GM21825 (cell line): Measurements from ENCODE around the gene TANGO2.

Experiments
- ATAC-seq: cut with Tn5 transposase; IDR thresholded peaks from one replicate; pipeline ENCODE4 v1.9.1; 2021; ENCODE audit warnings: mild to moderate bottlenecking, moderate library complexity; ENCODE audit not compliant: unreplicated experiment

Gene TANGO2

DNA sequence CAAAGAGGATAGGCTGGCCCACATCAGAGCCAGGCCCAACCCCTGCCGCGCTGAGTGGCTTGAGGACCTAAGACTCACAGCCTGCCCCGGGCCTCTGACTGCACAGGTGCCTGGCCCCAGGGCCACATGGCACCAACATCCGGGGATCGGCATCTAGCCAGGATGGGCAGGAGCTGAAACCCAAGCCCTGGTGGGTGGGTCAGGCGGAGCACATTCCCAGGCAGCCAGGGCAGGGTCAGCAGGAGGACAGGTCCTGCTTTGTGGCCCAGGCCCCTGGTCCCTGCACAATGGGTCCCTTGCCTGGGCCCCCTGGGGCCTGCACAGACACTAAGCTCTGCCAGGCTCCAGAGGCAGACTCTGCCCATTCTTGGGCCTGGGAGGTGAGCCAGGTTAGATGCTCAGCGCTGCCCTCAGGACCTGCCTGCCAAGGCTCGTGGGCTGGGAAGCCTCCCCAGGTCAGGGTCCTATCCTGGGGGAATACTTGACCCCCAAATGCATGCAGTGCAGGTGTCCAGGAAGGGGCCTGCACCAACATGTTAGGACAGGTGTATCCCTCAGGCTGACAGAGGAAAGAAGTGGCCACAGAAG lies 37.8 kb upstream of the TANGO2 start:
- ATAC-seq: no peak

DNA sequence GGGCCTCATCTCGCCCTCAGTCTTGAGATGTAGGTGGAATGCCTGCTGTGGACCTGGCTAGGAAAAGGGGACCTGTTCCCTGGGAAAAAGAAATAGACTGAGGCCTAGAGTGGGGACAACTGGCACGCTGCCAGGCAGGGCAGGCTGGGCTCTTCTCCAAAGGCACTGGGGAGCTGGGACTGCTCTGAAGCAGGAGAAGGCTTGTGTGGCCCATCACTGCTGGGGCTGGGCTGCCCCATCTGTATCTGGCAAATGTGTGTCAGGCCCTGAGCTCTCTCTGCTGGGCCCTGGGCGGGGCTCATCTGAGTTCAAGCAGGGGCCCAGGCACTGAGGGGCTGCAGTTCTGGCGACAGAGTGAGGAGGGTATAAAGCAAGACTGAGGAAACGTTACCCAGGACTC lies 37.2 kb upstream of the TANGO2 start:
- ATAC-seq: no peak

DNA sequence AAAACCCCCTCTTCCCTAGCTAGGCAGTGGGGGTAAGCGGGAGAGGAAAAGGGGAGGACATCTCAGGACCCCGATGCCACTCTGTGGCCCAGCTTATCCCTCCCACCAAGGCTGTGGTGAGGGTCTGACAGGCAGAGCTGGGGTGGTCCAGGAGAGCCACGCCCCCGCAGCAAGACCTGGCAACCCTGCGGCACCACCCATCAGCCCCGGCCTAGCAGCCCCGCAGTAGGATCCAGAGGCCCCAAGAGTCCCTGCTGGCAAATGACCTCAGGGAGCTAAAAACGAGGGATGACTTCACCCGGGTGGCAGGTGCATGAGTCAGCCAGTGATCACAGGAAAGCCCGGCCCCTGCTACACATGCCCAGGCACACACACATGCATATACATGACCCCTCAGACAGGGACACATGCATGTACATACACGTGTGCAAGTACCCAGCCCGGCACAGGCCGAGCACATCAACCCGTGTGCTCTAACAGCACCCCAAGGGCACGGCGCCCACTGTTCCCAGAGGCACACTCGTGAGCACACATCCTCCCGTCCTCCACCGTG lies 36.6 kb upstream of the TANGO2 start:
- no peak for ATAC-seq

DNA sequence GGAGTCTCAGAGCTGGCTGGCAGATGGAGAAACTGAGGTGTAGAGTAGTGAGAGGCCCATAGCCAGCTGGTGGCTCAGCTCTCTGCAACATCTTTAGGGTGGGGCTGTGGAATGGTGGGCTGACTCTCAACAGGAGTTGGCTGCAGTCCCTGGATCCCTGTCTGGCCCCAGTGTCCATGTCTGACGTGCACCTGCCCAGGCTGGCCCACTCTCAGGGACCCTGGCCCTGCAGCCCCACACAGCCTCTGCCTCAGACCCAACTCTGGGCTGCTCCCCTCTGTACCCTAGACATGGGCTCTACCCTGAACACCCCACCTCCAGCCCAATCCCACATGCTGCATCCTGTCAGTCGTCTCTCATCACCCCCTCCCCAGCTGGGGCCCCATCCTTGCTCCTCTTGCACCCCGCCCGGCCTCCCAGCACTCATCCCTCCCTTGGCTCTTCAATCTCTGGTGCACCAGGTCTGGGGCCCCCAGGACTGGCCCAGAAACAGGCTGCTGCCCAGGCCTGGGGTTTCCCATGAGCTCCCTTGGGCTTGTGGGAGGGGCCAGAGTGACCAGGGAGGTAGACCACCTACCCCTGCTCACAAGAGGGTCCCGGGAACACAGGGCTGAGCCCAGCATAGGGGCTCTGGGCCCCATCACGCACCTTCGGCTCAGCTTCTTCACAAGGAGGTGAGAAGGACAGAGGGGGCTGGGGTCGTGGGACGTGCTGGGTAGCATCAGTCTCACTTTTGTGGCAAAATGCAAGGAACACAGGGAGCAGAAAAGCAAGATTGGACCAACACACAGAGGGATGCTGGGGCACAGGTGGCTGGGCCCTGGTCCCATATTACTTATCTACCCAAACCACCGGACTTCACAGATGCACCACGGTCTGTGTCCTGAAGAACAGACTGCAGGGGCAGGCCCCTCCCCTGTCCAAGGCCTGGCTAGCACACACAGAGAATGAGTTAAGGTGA lies 35.8 kb upstream of the TANGO2 start:
- no peak for ATAC-seq

DNA sequence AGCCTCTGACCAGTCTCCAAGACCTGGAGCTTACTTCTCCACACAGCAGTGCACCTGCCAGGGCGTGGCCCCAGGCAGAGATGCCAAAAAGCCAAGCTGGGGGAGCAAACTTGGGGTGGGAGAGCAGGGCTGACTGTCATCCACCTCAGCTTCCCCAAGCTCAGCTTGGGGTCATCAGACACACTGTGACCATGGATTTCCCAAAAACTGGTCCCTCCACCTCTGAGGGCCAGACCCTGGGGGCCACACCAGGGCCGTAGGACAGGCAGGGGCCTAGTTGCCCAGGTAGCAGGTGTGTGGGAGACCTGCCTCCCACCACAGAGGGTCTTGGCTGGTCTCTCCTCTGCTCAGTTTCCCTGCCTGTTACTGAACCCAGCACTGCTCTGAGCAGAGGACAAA lies 34.9 kb upstream of the TANGO2 start:
- ATAC-seq: no peak

DNA sequence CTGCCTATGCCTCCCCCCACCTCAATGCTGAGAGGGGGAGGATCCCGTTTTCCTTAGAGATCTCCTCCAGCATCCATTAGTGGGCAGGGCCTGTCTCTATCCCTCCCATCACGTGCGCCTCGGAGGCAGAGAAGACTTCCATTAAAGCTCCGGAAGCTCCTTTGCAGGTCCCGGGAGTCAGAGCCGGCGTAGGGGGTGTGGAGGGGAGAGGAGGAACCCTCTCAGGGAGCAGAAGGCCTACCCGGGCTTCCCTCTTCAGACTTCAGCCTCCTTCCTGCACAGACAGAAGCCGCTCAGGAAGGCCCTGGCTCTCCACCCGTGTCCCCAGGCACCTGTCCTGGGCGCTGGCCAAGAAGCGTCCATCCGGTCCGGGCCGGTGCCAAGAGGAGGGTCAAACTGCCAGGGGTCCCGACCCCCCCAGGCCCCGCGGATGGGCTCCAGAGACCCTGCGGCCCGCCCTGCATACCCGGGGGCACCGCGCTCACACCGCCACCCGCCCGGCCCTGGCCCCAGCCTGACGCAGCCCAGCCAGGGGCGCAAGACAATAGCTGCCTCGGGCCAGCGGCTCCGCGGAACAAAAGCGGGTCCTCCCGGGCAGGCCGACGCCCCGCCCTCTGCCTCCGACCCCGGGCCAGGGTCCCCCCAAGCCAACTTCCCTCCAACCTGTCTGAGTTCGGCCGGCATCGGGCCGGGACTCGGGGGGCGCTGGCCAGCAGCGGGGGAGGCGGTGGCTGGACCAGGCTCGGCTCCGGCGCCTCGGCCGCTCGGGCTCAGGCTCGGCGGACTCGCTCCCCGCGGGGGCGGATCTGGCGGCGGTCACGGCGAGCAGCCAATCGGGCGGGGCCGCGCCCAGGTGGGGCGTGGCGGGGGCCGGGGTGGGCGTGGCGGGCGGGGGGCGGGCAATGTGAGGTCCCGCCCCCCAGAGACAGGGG lies 34.2 kb upstream of the TANGO2 start:
- no peak for ATAC-seq

DNA sequence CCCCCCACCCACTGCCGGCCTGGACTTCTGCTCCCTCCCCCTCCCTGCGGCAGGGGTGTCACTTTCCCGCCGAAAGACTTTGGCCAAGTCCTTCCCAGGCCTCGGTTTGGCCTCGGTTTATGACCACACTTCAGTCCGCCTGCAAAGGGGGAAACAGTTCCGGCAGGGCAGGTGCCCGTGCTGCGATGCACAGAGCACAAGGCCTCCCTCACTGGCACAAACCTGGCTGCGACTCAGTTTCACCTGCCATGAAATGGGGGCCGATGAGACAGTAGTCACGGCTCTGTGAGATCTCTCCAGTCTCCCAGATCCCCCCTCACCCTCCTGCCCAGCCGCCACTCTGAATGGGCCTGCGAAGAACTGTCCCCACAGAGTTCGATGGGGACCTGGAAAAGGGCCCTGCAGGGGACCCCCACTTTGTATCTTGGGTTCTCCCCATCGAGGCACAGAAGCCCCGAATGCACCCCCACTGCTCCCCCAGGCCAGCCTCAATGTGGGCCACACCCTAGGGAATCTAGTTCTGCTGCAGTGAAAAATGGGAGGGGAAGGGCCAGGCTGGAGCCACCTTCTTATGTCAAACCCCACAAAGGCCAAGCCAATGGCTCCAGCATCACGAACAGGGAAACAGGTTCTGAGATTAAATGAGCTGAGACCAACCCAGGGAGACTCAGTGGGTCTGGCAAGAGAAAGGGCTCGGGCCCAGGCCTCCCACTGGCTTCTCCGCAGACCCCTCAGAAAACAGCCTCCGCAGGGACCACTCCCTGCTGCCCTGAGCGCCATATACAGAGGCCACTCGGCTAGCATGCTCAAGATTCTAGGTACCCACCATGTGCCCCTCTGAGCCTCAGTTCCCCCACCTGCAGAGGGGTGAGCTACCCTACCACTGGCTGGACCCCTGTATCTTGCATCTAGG lies 33.3 kb upstream of the TANGO2 start:
- ATAC-seq: no peak

DNA sequence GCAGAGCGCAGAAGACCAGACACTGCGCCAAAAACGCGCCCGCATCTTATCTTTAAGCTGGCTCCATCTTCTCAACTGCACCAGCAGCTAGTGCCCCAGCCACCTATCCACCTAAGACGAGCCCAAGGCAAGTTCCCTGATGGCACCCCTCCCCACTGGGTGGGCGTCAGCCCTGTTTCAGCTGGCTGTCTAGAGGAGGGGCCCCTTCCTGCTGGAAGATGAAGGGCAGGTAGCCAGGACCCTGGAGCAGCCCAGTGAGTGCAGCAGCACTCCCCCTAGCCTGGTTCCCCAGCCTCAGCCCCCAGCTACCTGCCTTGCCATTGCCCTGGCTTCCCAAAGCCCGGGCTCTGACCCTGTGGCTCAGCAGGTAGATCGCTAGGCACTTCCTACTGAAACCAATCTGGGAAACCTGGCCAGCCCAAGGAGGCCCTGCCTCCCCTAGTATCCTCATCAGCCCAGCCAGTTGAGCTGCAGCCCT lies 32.5 kb upstream of the TANGO2 start:
- no peak for ATAC-seq

DNA sequence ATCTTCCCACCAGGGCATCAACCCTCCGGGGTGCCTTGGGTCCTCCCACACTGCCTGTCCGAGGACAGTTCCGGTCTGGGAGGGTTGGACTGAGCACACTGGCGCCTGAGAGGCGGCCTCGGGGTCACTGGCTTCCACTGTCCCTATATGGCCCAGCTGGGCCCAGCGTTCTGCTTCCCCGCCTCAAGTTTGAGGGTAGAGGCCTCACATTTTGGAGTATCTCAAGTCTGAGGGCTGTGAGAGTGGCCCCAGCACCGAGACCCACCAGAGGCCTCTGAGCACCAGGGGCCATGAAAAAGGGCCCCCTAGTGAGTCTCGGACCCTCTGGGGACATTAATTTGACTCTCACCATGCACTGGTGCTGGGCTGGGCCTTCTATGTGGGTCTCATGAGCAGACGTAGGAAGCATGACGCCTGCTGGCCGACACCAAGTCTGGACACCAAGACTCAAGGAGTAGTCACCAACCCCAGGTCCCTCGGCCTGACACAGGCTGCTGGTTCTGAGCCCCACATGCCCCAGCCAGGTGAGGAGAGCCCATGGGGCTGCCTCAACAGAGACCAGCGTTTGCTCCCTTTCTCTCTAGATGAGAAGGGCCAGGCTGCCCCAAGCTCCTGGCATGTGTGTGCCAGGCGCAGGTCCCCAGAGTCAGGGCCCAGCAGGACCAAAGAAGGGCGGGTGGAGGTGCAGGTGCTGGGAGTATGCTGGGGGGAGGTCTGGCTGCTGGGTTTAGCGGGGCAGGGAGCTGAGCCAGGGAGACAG lies 31.8 kb upstream of the TANGO2 start:
- no peak for ATAC-seq

DNA sequence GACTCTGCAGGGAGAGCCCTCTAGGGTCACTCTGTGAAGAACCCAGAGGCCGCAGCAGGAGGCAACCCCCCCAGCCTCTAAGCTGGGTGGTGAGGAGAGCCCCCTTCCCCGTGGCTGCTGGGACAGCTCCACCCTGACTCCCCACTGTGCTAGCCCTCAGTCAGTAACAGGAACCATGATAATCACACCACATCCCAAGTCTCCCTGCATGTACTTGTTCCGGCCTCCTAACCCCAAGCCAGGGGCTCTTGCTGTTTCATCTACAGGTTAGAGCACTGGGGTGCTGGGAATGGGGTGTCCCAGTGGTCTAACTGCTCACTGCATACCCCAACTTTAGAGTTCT lies 31.2 kb upstream of the TANGO2 start:
- ATAC-seq: no peak

DNA sequence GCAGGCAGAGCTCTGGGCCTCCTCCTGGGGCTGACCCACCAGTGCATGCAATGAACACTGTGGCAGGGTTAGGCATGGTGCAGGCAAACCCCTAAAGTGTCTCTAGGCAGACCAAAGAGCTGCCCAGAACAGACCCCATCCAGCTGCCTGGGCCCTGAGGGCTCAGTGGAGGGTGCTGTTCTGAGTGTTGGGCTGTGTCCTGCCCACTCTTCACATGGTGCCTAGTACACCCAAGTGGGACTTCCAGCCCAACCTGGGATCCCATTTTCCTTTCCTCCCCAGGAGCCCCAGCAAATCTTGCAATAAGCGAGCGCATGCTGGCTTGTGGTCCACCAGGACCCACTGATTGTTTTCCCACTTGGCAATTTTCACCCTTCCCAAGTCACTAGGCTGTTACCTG lies 30.7 kb upstream of the TANGO2 start:
- no peak for ATAC-seq

DNA sequence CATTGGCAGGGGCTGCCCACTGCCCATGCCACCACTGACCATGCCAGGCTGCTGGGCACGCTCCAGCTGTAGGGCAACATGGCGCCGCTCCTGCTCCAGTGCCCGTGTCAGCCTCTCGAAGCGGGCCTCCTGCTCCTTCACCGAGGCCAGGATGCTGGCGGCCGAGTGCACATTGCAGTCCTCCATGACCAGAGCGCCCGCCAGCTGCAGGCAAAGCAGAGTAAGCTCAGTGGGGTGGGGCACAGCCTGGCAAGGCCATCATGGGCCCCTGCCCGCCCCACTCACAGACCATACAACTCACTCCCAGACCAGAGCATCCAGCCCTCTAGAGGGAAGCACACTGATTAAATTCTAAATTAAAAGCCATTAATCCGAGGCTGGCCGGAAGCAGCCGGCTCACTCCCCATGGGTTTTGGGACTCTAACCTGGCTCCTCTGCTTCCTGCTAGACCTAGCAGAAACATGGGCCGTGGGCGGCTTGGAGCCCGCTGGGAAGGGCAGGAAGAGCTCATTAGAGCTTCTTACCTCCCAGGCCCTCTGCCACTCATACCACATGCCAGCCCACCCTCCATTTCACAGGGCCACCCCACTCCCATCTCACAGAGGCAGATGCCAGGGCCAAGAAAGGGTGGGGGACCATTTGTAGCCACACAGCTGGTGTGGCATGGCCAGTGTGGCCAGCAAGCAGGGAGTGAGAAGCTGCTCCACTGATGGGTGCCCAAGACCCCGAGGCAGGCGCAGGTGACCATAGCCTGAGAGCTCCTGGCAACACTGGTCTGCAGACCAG lies 30.1 kb upstream of the TANGO2 start:
- ATAC-seq: no peak

DNA sequence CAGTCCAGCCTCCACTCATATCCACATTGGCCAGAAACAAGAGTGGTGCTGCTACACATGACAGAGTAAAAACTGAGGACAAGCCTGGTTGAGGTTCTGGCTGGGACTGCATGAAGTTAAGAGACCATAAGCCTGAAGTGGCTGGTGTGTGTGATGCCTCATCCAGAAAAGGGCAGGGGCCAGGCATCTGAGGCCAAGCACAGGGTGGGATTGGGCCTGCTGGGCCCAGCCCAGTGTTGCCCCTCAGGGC lies 29.6 kb upstream of the TANGO2 start:
- no peak for ATAC-seq

DNA sequence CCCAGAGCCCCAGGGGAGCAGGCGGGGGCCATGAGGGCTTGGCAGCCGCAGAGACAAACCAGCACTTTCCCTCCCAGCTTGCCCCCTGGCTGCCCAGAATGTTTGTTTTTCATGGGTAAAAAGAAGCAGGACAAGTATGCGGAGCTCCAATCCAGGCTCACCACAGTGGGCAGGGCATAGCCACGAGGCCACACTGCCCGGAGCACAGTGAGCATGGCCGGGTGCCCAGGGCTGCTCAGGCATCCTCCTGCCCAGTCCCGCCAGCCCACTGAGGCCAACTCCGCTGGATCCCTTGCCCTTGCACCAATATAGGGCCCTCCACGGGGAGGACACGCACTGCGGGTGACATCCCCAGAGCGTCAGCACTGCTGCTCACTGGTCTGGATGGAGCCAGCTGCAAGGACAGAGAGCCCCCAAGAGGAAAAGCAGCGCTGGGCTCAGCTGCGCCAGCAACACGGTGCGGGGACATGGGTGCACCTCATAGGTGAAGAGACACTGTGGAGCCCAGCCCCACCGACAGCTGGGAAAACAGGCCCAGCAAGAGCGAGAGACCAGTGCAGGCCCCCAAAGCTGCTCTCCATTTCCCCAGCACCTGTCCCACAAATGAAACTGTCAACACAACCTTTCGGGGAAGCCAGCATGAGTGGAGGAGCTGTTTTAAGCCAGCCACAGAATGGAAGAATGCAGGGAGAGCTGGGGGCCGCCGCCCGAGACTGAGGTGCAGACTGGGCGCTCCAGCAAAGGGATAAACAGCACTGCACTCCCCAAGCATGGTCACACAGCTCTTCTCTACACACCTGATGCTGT lies 29.1 kb upstream of the TANGO2 start:
- ATAC-seq: no peak

DNA sequence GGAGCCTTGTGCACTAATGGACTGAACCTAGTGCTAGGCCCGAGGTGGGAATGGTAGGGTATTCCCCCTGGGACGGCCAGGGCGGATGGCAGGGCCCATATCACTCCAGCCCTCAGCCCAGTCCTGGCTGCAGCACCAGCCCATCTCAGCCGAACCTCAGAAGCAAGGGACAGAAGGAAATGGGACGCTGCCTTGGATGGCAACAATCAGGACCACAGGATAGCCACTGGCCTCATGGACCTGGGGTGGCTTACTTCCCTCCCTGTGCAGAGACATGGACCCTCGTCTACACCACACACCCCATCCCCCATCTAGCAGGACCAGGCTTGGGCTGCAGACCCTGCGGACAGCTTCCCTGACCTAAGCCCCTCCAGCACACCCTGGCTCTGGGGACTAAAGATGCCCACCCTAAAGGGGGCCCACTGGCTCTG lies 28.4 kb upstream of the TANGO2 start:
- no peak for ATAC-seq

DNA sequence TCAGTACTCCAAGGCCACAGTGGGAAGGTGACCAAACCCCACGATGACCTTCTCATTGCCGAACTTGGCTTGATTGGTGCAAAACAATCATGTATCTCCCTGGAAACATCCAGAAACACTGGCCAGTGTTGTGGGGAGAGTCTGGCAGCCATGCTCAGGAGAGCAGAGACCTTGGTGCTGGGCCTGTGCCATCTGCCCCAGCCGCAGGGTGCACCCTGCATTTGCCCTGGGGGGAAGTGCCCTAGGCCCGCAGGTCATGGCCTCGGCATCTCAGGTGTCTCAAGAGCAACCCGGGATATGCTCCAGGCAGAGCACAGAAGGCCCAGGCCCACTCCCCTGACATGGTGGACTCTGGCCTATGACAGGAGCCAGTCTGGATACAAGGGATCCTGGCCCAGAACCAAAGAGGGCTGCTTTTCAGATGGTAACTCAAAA lies 28.0 kb upstream of the TANGO2 start:
- ATAC-seq: no peak

DNA sequence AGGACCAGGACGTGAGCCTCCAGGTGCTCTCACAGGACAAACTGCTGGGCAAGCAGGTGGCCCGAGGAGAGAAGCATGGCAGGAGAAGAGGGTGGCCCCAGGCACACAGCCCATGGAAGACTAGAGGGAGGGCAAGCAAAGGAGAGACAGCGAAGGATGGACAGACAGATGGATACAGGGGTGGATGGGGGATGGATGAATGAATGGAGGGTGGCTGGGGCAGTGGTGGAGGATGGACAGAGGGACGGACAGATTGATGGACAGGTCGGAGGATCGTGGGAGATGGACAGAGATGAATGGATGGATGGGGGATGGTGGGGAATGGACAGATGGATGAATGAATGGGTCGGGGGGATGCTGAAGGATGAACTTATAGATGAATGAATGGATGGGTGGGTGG lies 27.0 kb upstream of the TANGO2 start:
- no peak for ATAC-seq
